Measurements from ENCODE around the gene DNAH8.

- TF ChIP-seq CTCF (IDR thresholded peaks at IDR 0.05; ENCODE audit: insufficient read depth, low read depth, low read length) (no peak), EZH2 (IDR thresholded peaks at IDR 0.05; ENCODE audit: insufficient read depth, low read length) (no peak)
Measured at GRCh38 chr6:38722038-38722437, 6.9 kb downstream of the DNAH8 start.
